Cardiac muscle cell (in vitro differentiated cells and primary cell): ENCODE results near the gene BTNL9. TPM values are rescaled to one million over a fixed set of nuclear protein-coding genes. Genes with fewer than 3 reads are reported as not detected.

Experiments used
- DNase-seq, 2 donors: peaks; one replicate each; pipeline versions ENCODE4 v3.0.0 to v3.0.0-alpha.2; 2010 to 2017; ENCODE audit warnings: low read depth in 1 of 2, low spot score in 1 of 2
- H3K27ac ChIP-seq: fragments of 200-600 bp; sonication (generic); 2 replicates; pipeline ENCODE4 v1.5.1; 2016
- H3K27me3 ChIP-seq: fragments of 200-600 bp; sonication (generic); 2 replicates; pipeline ENCODE4 v1.6.0; 2016; ENCODE audit warnings: control low read depth
- H3K36me3 ChIP-seq: fragments of 200-600 bp; sonication (generic); 2 replicates; pipeline ENCODE4 v1.5.1; 2016; ENCODE audit warnings: control low read depth
- H3K4me1 ChIP-seq: fragments of 200-600 bp; sonication (generic); 2 replicates; pipeline ENCODE4 v1.8.1; 2017; ENCODE audit warnings: low read depth, mild to moderate bottlenecking, mixed run types
- H3K4me3 ChIP-seq: fragments of 200-600 bp; sonication (generic); 2 replicates; pipeline ENCODE4 v1.5.1; 2016; ENCODE audit warnings: mild to moderate bottlenecking
- H3K9me3 ChIP-seq: fragments of 200-600 bp; sonication (generic); 2 replicates; pipeline ENCODE4 v1.5.1; 2017; ENCODE audit warnings: low read depth, mild to moderate bottlenecking, control low read depth
- polyA plus RNA-seq: library from polyadenylated mRNA; unstranded; fragments of >200 nt; fragmentation: Nextera tagmentation; extraction: Ambion mirVana; gene quantifications from 2 replicates; pipeline ENCODE4 v1.2.1, GENCODE V29; 2016
- total RNA-seq: library from RNA; depleted of rRNA; stranded (reverse); fragments of >200 nt; gene quantifications from 2 replicates; pipeline ENCODE4 v1.2.3, GENCODE V29; 2016
- TF ChIP-seq, protein P1 (sequence below): IDR thresholded peaks from 2 replicates; pipeline ENCODE4 v1.5.1; 2012; ENCODE audit warnings: low read depth, mild to moderate bottlenecking, low read length

BTNL9 gene
- total and polyA plus RNA-seq, 2 experiments from 2014 or later, result not detected

DNA sequence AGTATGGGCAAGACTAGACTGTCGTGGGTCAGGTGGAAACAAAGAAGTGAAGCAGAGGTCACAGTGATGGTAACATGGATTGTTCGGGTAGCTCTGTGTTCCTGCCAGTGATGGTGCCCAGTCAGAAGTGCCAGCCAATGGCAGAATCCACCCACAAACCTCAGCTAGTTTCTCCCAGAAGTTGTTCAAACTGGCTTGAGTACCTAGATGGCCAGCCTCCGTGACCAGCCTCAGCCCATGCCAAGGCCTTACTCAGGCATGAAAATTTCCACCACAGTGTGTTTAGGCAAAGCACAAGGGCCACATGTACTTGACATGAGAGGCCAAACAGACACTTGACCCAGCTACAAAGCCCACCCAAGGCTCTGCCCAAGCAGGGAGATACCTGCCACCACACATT is 19.4 kb upstream of the BTNL9 start:
- Histone ChIP-seq H3K9me3 (peaks cover 7% of the 10 kb centered on the region), H3K4me3 (no peak overlapping the region), H3K27ac (no peak overlapping the region)

DNA sequence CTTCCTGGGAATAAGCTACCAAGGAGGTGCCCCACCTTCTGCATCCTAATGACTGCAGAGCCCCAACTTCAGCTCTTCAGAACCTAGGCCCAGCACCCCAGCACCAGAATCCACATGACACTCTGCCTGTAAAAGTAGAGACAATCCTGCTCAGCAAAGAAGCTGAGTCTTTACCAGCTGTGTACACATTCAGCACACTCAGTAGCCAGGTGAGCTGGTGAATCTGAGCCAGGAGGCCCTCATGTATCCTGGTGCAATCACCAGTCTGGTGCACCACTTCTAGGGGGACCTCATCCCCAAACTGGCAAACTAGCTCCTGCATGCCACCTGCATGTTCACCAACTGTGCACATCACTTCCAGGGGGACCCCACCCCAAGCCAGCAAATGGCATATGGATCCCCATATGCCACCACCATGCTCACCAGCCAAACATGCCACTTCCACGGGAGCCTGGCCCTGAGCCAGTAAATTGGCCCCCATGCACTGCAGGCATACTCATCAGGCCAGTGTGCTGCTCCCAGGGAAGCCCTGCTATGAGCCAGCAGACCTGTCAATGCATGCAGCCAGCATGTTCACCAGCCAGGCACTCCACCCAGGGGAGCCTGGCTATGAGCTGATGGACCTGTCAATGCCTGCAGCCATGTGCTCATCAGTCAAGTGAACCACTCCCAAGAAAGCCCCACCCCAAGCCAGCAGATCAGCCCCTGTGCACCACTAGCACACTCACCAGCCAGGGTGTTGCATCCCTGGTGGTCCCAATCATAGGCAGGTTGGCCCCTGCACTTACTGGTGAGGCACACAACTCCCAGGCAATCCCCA is 15.6 kb upstream of the BTNL9 start:
- H3K9me3 ChIP-seq, result no peaks in the 10 kb centered on the region
- DNase-seq, result no peak
- TF ChIP-seq, protein P1, sequence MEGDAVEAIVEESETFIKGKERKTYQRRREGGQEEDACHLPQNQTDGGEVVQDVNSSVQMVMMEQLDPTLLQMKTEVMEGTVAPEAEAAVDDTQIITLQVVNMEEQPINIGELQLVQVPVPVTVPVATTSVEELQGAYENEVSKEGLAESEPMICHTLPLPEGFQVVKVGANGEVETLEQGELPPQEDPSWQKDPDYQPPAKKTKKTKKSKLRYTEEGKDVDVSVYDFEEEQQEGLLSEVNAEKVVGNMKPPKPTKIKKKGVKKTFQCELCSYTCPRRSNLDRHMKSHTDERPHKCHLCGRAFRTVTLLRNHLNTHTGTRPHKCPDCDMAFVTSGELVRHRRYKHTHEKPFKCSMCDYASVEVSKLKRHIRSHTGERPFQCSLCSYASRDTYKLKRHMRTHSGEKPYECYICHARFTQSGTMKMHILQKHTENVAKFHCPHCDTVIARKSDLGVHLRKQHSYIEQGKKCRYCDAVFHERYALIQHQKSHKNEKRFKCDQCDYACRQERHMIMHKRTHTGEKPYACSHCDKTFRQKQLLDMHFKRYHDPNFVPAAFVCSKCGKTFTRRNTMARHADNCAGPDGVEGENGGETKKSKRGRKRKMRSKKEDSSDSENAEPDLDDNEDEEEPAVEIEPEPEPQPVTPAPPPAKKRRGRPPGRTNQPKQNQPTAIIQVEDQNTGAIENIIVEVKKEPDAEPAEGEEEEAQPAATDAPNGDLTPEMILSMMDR, result no peak
- no peaks in the 10 kb centered on the region for H3K36me3 ChIP-seq
- no peak overlapping the region for H3K27ac ChIP-seq
- H3K4me1 ChIP-seq, result no peaks in the 10 kb centered on the region
- H3K27me3 ChIP-seq, result no peaks in the 10 kb centered on the region
- no peak overlapping the region for H3K4me3 ChIP-seq

More for the DNA sequence above, 19.4 kb upstream of the BTNL9 start:
- Histone ChIP-seq H3K27me3 (no peaks in the 10 kb centered on the region), H3K4me1 (no peaks in the 10 kb centered on the region), H3K36me3 (no peaks in the 10 kb centered on the region)
- DNase-seq, result no peak
- TF ChIP-seq, protein P1, result no peak

DNA sequence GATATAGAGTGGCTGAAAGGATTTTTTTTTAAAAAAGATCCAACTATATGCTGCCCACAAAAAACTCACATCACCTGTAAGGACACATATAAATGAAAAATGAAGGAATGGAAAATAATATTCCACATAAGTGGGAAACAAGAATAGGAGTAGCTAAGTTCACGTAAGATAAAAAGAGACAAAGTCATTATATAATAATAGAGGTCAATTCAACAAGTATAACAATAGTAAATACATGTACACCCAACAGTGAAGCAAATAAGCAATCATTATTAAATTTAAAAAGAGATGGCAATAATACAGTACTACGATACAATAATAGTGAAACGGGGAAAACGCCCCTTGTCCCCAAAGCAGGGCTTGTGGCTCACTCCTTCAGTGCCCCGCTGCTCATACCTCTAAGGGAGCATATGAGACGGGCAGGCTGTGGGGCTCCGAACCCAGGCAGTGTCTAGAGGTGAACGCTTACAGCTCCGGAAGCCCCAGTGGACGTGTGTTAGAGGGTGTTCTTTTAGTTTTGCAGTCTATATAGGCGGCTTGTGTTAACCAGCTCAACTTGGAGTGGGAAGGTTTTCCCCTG is 12.5 kb upstream of the BTNL9 start:
- no peak overlapping the region for H3K4me3 ChIP-seq
- TF ChIP-seq, protein P1, result no peak
- no peaks in the 10 kb centered on the region for H3K36me3 ChIP-seq
- no peaks in the 10 kb centered on the region for H3K4me1 ChIP-seq
- DNase-seq, result no peak
- no peaks in the 10 kb centered on the region for H3K9me3 ChIP-seq
- no peak overlapping the region for H3K27ac ChIP-seq
- H3K27me3 ChIP-seq, result no peaks in the 10 kb centered on the region

DNA sequence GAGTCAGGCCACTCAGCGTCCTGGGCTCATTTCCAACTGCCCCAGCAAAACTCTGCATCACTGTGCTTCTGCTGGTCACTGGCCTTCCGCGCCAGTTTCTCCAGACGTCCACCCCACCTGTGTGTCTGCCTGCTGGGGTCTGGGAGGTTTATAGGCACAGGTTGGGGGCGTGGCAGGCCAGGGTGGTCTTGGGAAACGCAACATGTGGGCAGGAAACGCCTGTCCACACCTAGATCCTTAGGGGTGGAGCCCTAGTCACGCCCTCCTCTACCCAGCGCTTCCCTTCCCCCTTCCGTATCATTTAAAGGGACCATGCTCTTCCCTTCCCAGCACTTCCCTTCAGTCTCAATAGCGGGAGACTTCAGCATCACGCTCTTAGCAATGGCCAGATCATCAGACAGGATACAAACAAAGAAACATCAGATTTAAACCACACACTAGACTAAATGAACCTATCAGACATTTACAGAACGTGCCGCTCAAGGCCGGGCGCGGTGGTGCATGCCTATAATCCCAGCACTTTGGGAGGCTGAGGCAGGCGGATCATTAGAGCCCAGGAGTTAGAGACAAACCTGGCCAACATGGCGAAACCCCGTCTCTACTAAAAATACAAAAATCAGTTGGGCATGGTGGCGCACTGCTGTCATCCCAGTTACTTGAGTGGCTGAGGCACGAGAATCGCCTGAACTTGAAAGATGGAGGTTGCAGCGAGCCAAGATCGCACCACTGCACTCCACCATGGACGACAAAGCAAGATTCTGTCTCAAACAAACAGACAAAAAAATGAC is 11.8 kb upstream of the BTNL9 start:
- no peak for DNase-seq
- Histone ChIP-seq H3K27me3 (no peaks in the 10 kb centered on the region), H3K9me3 (no peaks in the 10 kb centered on the region), H3K36me3 (no peaks in the 10 kb centered on the region), H3K27ac (no peak overlapping the region), H3K4me1 (no peaks in the 10 kb centered on the region), H3K4me3 (no peak overlapping the region)
- TF ChIP-seq, protein P1, result no peak

DNA sequence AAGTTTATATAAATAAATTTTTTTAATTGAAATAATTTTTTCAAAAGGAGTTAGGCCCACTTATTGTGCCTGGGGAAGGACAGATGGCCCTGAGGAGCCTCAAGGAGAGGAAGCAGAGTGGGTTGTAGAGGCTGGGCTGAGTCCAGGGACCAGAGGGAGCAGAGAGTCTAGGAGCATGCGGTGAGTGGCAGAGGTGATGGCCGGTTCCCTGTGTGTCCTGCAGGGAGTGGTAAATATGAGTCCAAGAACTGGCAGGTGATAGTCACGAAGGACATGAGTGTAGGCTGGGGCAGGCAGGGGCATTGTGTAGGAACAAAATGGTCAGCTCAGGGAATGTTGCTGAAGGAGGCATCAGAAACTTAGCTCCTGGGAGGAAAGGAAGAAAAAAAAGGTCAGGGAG is 8.3 kb upstream of the BTNL9 start:
- no peak for DNase-seq
- Histone ChIP-seq H3K27ac (no peak overlapping the region), H3K4me1 (no peaks in the 10 kb centered on the region), H3K36me3 (no peaks in the 10 kb centered on the region), H3K9me3 (no peaks in the 10 kb centered on the region), H3K27me3 (no peaks in the 10 kb centered on the region), H3K4me3 (no peak overlapping the region)
- TF ChIP-seq, protein P1, result no peak
